ENCODE data around the gene MACF1. TPM values are rescaled to one million over a fixed set of nuclear protein-coding genes. Genes with fewer than 3 reads are reported as not detected.

MACF1 gene
- total RNA-seq, 1 donor = 284 TPM

DNA sequence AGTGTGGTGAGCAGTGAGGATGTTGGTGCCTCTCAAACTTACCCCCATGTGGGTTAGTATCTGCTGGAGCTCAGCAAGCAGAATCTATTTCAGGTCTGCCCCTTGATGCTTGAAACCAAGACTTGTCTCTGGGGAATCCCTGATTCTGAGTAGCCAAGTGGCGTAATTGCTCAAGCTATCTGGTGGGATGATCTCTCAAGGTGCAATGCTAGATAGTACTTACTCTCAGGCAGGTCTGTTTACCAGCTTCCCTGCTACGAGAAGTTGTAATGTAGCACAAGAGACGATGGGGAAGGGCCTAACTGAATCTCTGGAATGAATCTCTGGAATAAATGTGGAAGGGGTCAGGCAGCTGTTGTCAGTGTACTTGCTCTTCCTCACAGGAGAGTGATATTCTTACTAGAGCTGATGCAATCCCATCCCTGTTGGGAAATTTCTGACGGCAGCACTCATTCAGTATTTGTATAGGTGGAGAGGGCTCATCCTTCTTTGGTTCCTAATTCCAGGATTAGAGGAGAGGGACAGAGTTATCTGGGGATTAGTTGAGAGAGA, 65.4 kb downstream of the MACF1 start:
- peak; percentile 76 for DNase-seq (ENCODE audit: low read depth)
- peak overlapping the region; percentile 60 for H3K4me3 ChIP-seq (ENCODE audit: low read depth, low read length)
- TF ChIP-seq, protein P1, sequence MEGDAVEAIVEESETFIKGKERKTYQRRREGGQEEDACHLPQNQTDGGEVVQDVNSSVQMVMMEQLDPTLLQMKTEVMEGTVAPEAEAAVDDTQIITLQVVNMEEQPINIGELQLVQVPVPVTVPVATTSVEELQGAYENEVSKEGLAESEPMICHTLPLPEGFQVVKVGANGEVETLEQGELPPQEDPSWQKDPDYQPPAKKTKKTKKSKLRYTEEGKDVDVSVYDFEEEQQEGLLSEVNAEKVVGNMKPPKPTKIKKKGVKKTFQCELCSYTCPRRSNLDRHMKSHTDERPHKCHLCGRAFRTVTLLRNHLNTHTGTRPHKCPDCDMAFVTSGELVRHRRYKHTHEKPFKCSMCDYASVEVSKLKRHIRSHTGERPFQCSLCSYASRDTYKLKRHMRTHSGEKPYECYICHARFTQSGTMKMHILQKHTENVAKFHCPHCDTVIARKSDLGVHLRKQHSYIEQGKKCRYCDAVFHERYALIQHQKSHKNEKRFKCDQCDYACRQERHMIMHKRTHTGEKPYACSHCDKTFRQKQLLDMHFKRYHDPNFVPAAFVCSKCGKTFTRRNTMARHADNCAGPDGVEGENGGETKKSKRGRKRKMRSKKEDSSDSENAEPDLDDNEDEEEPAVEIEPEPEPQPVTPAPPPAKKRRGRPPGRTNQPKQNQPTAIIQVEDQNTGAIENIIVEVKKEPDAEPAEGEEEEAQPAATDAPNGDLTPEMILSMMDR (IDR thresholded peaks at IDR 0.05; ENCODE audit: insufficient read depth, low read length) = no peak

DNA sequence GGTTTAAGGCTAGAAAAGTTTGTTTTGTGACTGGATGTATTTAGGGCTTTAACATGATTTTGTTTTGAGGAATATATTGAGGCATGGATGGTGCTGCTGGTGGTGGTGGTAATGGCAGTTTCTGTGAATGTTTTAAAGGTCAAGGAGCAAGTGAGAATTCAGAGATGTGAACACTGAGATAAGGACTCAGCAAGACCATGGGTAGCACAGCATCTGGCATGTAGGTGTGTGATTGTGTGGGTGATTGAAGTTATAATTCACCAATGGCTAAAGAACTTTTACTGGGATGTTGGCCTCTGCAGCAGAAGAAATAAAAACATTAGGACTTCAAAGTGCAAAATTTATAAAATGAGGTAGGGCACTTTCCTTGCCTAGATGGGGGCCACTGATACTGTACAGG, 65.9 kb downstream of the MACF1 start:
- TF ChIP-seq, protein P1 (IDR thresholded peaks at IDR 0.05; ENCODE audit: insufficient read depth, low read length) = no peak
- DNase-seq (ENCODE audit: low read depth) = no peak
- peak overlapping the region; percentile 60 for H3K4me3 ChIP-seq (ENCODE audit: low read depth, low read length)

DNA sequence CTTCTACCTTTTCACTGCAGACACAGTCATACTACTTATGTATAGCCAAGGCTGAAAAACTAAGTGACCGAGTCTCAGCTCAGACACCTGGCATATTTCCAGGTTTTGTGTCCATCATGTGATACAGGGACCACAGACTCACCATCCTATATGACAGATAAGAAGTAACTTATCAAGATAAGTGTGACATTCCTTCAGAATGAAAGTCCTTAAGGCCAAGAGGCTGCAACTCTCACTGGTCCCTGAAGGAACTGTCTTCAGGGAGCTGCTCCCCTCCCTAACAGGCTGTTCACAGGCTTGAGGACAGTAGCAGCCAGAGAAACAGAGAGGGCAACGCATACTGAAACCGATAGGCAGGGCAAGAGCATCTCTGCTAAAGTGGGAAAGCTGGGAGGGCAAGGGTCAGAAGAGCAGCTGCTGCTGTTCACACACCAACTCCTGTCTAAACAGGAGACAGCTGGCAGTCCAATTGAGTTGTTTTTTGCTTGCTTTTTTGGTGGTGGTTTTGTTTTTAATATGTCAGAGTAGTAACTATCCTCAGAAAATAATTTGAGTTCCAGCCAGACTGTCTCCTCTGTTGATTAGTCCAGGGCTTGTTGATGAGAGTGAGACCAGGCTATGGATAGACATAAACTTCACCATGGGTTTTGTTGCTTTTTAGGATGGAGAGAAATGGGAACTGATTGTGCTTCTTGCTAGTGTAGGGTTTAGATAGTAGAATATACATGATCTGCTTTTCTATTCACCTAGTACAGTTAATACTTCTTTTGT, 67.7 kb downstream of the MACF1 start:
- no peak overlapping the region for H3K4me3 ChIP-seq (ENCODE audit: low read depth, low read length)
- DNase-seq (ENCODE audit: low read depth) = no peak
- TF ChIP-seq, protein P1 (IDR thresholded peaks at IDR 0.05; ENCODE audit: insufficient read depth, low read length) = no peak

DNA sequence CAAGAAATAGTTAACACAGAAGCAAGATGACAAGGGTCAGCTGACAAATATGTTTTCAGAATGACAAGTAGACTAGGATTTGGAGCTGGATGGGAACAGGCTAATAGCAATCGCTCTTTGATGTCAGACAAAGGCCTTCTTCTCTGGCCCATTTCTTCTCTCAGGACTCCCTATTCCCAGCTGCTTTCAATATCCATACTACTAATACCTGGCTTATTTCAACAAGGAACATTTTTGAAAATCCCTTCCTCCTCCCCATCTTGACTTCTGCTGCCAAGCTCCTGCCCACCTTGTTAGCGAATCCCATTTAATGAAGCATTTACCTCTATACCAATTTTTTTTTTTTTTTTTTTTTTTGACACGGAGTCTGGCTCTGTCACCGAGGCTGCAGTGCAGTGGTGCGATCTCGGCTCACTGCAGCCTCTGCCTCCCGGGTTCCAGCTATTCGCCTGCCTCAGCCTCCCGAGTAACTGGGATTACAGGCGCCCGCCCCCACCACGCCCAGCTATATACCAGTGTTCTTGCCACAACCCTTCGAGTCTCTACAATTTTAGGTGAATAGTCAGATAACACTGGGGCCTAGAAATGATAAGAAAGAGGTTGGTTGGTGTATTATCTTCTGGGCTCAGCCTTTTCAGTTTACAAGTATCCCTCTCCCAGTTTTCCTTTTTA, 68.4 kb downstream of the MACF1 start:
- TF ChIP-seq, protein P1 (IDR thresholded peaks at IDR 0.05; ENCODE audit: insufficient read depth, low read length) = no peak
- no peak overlapping the region for H3K4me3 ChIP-seq (ENCODE audit: low read depth, low read length)
- no peak for DNase-seq (ENCODE audit: low read depth)

DNA sequence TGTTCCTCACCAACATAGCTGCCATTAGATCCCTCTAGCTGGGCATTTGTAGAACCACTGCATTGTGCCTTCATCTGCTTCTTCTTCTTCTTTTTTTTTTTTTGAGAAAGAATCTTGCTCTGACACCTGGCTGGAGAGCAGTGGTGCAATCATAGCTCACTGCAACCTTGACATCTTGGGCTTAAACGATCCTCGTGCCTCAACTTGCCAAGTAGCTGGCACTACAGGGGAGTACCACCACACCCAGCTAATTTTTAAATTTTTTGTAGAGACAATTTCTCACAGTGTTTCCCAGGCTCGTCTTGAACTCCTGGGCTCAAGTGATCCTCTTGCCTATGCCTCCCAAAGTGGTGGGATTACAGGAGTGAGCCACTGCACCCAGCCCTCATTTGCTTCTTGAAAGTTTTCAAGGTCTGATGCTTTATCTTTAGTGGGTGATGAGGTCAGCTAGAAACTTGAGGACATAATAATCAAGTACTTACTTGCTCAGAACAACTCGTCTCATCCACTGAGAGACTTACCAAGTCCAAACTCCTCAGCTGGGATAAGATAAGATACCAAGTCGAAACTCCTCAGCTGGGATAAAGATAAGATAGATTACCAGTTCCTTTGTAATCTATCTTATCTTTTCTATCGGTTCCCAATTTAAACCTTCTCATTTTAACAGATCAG, 71.5 kb downstream of the MACF1 start:
- peak; percentile 30 for DNase-seq (ENCODE audit: low read depth)
- no peak overlapping the region for H3K4me3 ChIP-seq (ENCODE audit: low read depth, low read length)
- TF ChIP-seq, protein P1 (IDR thresholded peaks at IDR 0.05; ENCODE audit: insufficient read depth, low read length) = no peak

DNA sequence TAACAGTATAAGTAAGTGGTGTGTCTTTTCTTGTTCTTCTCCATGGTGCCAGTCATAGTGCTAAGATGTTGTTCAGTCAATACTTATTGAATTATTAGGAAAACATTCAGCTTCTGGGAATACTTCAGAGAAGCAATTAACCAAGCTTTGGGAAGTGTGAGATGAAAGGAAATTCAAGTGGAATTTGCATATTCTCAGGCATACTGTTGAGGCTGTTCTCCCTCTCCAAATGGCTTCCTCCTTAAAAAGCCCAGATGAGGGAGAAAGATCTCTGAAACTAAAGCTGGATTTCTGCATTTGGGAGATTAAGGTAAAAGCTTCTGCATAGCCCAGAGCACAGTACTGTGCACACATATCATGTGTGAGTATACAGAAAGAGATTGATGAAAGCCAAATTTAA, 73.4 kb downstream of the MACF1 start:
- H3K4me3 ChIP-seq (ENCODE audit: low read depth, low read length) = no peak overlapping the region
- no peak for DNase-seq (ENCODE audit: low read depth)
- TF ChIP-seq, protein P1 (IDR thresholded peaks at IDR 0.05; ENCODE audit: insufficient read depth, low read length) = no peak

All from fibroblast of the aortic adventitia (primary cell).